ENCODE data around the gene TEX14.
"Not testable (repeated sequence)": the region's sequence is repeated elsewhere in the genome, so short reads cannot be mapped to it uniquely, and the experiment has no call there.

TEX14 gene

GRCh38 chr17:58692239-58693055, 602 bp upstream of the TEX14 start, which contains the start of gene RAD51C:
RAD51C (plus strand) TSS chr17:58692602; CDS start chr17:58692644, 42 bp downstream.
- no peak for TF ChIP-seq CTCF (IDR thresholded peaks at IDR 0.05; ENCODE audit: borderline replicate concordance, control extremely low read depth, extremely low read depth, insufficient read depth, missing control alignments)
- DNase-seq (ENCODE audit: low spot score), result peak; percentile 92
- in situ Hi-C loops (cut with MboI; ENCODE audit: low sequenced_read_pairs, unreplicated experiment), result no loop called here

- in situ Hi-C loops (cut with MboI; ENCODE audit: low sequenced_read_pairs, unreplicated experiment); DNase-seq (ENCODE audit: low spot score): not testable (repeated sequence)
Observed at GRCh38 chr17:58690033-58690432, 1.8 kb downstream of the TEX14 start.

- no peak for DNase-seq (ENCODE audit: low spot score)
- no peak for TF ChIP-seq CTCF (IDR thresholded peaks at IDR 0.05; ENCODE audit: borderline replicate concordance, control extremely low read depth, extremely low read depth, insufficient read depth, missing control alignments)
- in situ Hi-C loops (cut with MboI; ENCODE audit: low sequenced_read_pairs, unreplicated experiment), result no loop called here
Observed at GRCh38 chr17:58688521-58688920, 3.3 kb downstream of the TEX14 start.

- TF ChIP-seq CTCF (IDR thresholded peaks at IDR 0.05; ENCODE audit: borderline replicate concordance, control extremely low read depth, extremely low read depth, insufficient read depth, missing control alignments), result no peak
- no peak for DNase-seq (ENCODE audit: low spot score)
- in situ Hi-C loops (cut with MboI; ENCODE audit: low sequenced_read_pairs, unreplicated experiment), result no loop called here
Observed at GRCh38 chr17:58686980-58687379, 4.9 kb downstream of the TEX14 start.

GRCh38 chr17:58684462-58684861, 7.4 kb downstream of the TEX14 start:
- DNase-seq (ENCODE audit: low spot score); in situ Hi-C loops (cut with MboI; ENCODE audit: low sequenced_read_pairs, unreplicated experiment): not testable (repeated sequence)

GRCh38 chr17:58684003-58684402, 7.8 kb downstream of the TEX14 start:
- in situ Hi-C loops (cut with MboI; ENCODE audit: low sequenced_read_pairs, unreplicated experiment), result no loop called here
- no peak for DNase-seq (ENCODE audit: low spot score)
- no peak for TF ChIP-seq CTCF (IDR thresholded peaks at IDR 0.05; ENCODE audit: borderline replicate concordance, control extremely low read depth, extremely low read depth, insufficient read depth, missing control alignments)

GRCh38 chr17:58680038-58680369, 11.8 kb downstream of the TEX14 start:
- TF ChIP-seq CTCF (IDR thresholded peaks at IDR 0.05; ENCODE audit: borderline replicate concordance, control extremely low read depth, extremely low read depth, insufficient read depth, missing control alignments), result no peak
- in situ Hi-C loops (cut with MboI; ENCODE audit: low sequenced_read_pairs, unreplicated experiment), result no loop called here
- no peak for DNase-seq (ENCODE audit: low spot score)

Measured in GM13976 (cell line).